ENCODE measurements around the gene COL18A1.
"Not testable (repeated sequence)": the region's sequence is repeated elsewhere in the genome, so short reads cannot be mapped to it uniquely, and the experiment has no call there.

The COL18A1 gene

GRCh38 chr21:45358711-45359310 is 46.2 kb upstream of the COL18A1 start:
- POLR2A ChIA-PET, result no interaction called here
- no peak for DNase-seq (ENCODE audit: extremely low spot score)
- CTCF ChIA-PET, result interaction anchor here (0.9 kb wide), 1 partner anchor 218 kb away, joined by 3 read pairs; no protein-coding TSS in a partner anchor
- TF ChIP-seq CTCF (IDR thresholded peaks at IDR 0.05; ENCODE audit: control extremely low read depth, extremely low read depth, low read depth, missing control alignments), result no peak

- POLR2A ChIA-PET, result no interaction called here
- TF ChIP-seq CTCF (IDR thresholded peaks at IDR 0.05; ENCODE audit: control extremely low read depth, extremely low read depth, low read depth, missing control alignments), result no peak
- CTCF ChIA-PET, result no interaction called here
- no peak for DNase-seq (ENCODE audit: extremely low spot score)
Measured at GRCh38 chr21:45359451-45360217, 45.3 kb upstream of the COL18A1 start.

GRCh38 chr21:45361033-45361997 is 43.6 kb upstream of the COL18A1 start:
- no peak for TF ChIP-seq CTCF (IDR thresholded peaks at IDR 0.05; ENCODE audit: control extremely low read depth, extremely low read depth, low read depth, missing control alignments)
- ChIA-PET POLR2A (no interaction called here), CTCF (interaction anchor here (1.3 kb wide), 1 partner anchor 223 kb away, joined by 3 read pairs; no protein-coding TSS in a partner anchor)
- no peak for DNase-seq (ENCODE audit: extremely low spot score)

- ChIA-PET POLR2A (no interaction called here), CTCF (interaction anchor here (1.3 kb wide), 1 partner anchor 224 kb away, joined by 3 read pairs; no protein-coding TSS in a partner anchor)
- TF ChIP-seq CTCF (IDR thresholded peaks at IDR 0.05; ENCODE audit: control extremely low read depth, extremely low read depth, low read depth, missing control alignments), result no peak
- no peak for DNase-seq (ENCODE audit: extremely low spot score)
Measured at GRCh38 chr21:45362077-45362747, 42.8 kb upstream of the COL18A1 start.

GRCh38 chr21:45362748-45363145 is 42.2 kb upstream of the COL18A1 start:
- no peak for TF ChIP-seq CTCF (IDR thresholded peaks at IDR 0.05; ENCODE audit: control extremely low read depth, extremely low read depth, low read depth, missing control alignments)
- CTCF ChIA-PET, result interaction anchor here (1.3 kb wide), 1 partner anchor 224 kb away, joined by 3 read pairs; no protein-coding TSS in a partner anchor
- no peak for DNase-seq (ENCODE audit: extremely low spot score)
- POLR2A ChIA-PET, result no interaction called here

- CTCF ChIA-PET, POLR2A ChIA-PET: not testable (repeated sequence)
Measured at GRCh38 chr21:45363272-45363671, 41.7 kb upstream of the COL18A1 start.

More at GRCh38 chr21:45363272-45363671, 41.7 kb upstream of the COL18A1 start:
- not testable (repeated sequence) for DNase-seq (ENCODE audit: extremely low spot score)

Measured in GM10248 (cell line).